ENCODE measurements around the gene WDR45B. TPM values are rescaled to one million over a fixed set of nuclear protein-coding genes. Genes with fewer than 3 reads are reported as not detected.
"Not testable (repeated sequence)": the region's sequence is repeated elsewhere in the genome, so short reads cannot be mapped to it uniquely, and the experiment has no call there.

Gene WDR45B
- total RNA-seq, 2 donors from 2014 or later = 65.6 to 67.1 TPM

- no peaks in the 10 kb centered on the region for H3K27me3 Mint-ChIP-seq
- no peak for DNase-seq
- peak overlapping the region; percentile 72 for H3K27ac Mint-ChIP-seq
- no peaks in the 10 kb centered on the region for H3K36me3 Mint-ChIP-seq (ENCODE audit: low read depth)
- H3K9me3 ChIP-seq (ENCODE audit: control insufficient read depth, low read length, poor library complexity, severe bottlenecking) = no peaks in the 10 kb centered on the region
- peak overlapping the region; percentile 80 for H3K4me3 Mint-ChIP-seq
- no peak for ATAC-seq
- peaks cover 29% of the 10 kb centered on the region for H3K4me1 Mint-ChIP-seq
Measured at GRCh38 chr17:82593590-82594087, 54.6 kb downstream of the WDR45B start.

- H3K4me1 Mint-ChIP-seq = peaks cover 29% of the 10 kb centered on the region
- H3K9me3 ChIP-seq (ENCODE audit: control insufficient read depth, low read length, poor library complexity, severe bottlenecking) = no peaks in the 10 kb centered on the region
- H3K4me3 Mint-ChIP-seq = peak overlapping the region; percentile 77
- DNase-seq (peak in 2 of 3 donors; percentile 41 to 51), ATAC-seq (peak; percentile 67)
- peak overlapping the region; percentile 96 for H3K27ac Mint-ChIP-seq
- H3K36me3 Mint-ChIP-seq (ENCODE audit: low read depth) = no peaks in the 10 kb centered on the region
- no peaks in the 10 kb centered on the region for H3K27me3 Mint-ChIP-seq
Measured at GRCh38 chr17:82592767-82593589, 55.3 kb downstream of the WDR45B start.

DNA sequence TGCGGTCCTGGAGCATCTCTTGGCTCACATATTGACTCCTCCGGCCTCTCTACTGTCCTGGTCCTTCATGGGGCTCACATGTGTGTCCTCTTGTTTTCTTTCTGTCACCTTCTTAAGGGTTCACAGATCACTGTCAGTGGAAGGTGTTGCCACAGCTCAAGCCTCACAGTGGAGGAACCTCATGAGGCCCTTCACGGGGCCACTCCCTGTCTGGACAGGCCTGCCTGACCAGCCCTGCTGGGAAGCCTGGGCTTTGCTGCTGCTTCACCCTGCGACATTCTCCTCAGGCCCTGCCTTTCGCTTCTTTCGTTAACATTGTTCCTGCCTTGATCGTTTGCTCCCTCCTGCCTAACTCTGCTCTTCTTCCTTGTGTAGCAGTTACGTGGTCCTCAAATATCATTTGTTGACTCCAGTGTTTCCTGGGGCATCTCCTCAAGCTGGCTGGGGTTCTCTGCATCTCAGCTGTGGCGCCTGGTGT, 55.9 kb downstream of the WDR45B start:
- H3K9me3 ChIP-seq (ENCODE audit: control insufficient read depth, low read length, poor library complexity, severe bottlenecking) = no peaks in the 10 kb centered on the region
- Mint-ChIP-seq H3K27me3 (no peaks in the 10 kb centered on the region), H3K36me3 (ENCODE audit: low read depth) (peaks cover 1% of the 10 kb centered on the region), H3K4me1 (peaks cover 31% of the 10 kb centered on the region), H3K4me3 (peak overlapping the region; percentile 77), H3K27ac (peak overlapping the region; percentile 96)
- ATAC-seq (peak; percentile 9), DNase-seq (no peak)

- Mint-ChIP-seq H3K4me3 (peak overlapping the region; percentile 33), H3K27ac (peak overlapping the region; percentile 34), H3K36me3 (ENCODE audit: low read depth) (peaks cover 7% of the 10 kb centered on the region), H3K4me1 (peaks cover 36% of the 10 kb centered on the region), H3K27me3 (no peaks in the 10 kb centered on the region)
- H3K9me3 ChIP-seq (ENCODE audit: control insufficient read depth, low read length, poor library complexity, severe bottlenecking) = no peaks in the 10 kb centered on the region
- DNase-seq = no peak
- no peak for ATAC-seq
Measured at GRCh38 chr17:82590881-82591539, 57.2 kb downstream of the WDR45B start.

DNA sequence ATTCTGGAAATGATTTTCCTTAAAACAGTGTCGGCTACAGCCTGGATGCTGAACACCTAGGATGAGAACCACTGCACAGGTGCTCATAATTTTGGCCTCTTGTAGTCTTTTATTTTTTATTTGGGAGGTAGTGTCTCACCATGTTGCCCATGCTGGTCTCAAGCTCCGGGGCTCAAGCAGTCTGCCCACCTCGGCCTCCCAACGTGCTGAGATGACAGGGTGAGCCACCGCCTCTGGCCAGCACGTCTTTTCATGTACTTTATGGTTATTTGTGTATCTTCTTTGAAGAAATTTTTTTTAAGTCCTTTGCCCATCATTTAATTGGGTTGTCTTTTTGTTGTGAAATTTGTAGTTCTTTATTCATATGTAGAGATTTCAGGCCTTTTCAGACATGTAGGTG, 58.0 kb downstream of the WDR45B start:
- H3K9me3 ChIP-seq (ENCODE audit: control insufficient read depth, low read length, poor library complexity, severe bottlenecking) = no peaks in the 10 kb centered on the region
- no peak overlapping the region for H3K4me3 Mint-ChIP-seq
- no peaks in the 10 kb centered on the region for H3K27me3 Mint-ChIP-seq
- peaks cover 38% of the 10 kb centered on the region for H3K4me1 Mint-ChIP-seq
- H3K36me3 Mint-ChIP-seq (ENCODE audit: low read depth) = peaks cover 7% of the 10 kb centered on the region
- H3K27ac Mint-ChIP-seq = peak overlapping the region; percentile 34
- ATAC-seq (no peak), DNase-seq (no peak)

GRCh38 chr17:82589851-82590180, 58.4 kb downstream of the WDR45B start:
- Mint-ChIP-seq H3K4me3 (no peak overlapping the region), H3K36me3 (ENCODE audit: low read depth) (peaks cover 7% of the 10 kb centered on the region), H3K27ac (no peak overlapping the region), H3K27me3 (no peaks in the 10 kb centered on the region), H3K4me1 (peaks cover 35% of the 10 kb centered on the region)
- no peaks in the 10 kb centered on the region for H3K9me3 ChIP-seq (ENCODE audit: control insufficient read depth, low read length, poor library complexity, severe bottlenecking)
- ATAC-seq = no peak
- no peak for DNase-seq

DNA sequence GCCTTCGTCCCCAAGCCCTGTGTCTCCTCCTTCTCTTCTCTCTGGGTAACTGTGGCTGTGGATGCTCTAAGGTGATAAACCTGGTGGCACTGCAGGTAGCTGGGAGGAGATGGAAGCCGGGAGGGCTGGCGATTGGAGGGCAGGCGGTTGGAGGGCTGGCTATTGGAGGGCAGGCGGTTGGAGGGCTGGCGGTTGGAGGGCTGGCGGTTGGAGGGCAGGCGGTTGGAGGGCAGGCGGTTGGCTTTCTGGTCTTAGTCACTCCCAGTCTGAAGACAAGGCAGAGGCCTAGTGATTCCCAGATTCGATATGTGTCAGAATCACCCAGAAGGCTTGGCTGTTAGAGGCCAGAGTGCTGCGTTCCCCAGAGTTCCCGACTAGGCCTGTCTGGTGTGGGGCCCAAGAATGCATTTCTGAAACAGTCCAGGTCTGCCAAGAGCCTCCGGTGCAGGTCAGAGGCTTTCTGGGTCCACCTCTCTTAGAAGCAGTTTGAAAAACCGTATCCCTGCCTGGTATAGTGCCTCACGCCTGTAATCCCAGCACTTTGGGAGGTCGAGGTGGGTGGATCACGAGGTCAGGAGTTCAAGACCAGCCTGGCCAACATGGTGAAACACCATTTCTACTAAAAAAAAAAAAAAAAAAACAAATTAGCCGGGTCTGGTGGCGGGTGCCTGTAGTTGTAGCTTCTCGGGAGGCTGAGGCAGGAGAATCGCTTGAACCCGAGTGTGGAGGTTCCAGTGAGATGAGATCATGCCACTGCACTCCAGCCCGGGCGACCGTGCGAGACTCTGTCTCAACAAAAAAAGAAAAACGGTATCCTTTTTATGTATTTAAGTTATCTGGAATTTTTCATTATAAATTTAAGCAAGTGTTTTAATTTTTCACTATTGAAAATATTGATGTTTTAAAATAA, 59.7 kb downstream of the WDR45B start:
- H3K9me3 ChIP-seq (ENCODE audit: control insufficient read depth, low read length, poor library complexity, severe bottlenecking) = no peaks in the 10 kb centered on the region
- ATAC-seq (no peak), DNase-seq (no peak)
- no peaks in the 10 kb centered on the region for H3K27me3 Mint-ChIP-seq
- no peak overlapping the region for H3K27ac Mint-ChIP-seq
- peaks cover 24% of the 10 kb centered on the region for H3K4me1 Mint-ChIP-seq
- peak overlapping the region; percentile 12 for H3K4me3 Mint-ChIP-seq
- H3K36me3 Mint-ChIP-seq (ENCODE audit: low read depth) = peaks cover 7% of the 10 kb centered on the region

GRCh38 chr17:82587234-82588086, 60.8 kb downstream of the WDR45B start:
- peaks cover 17% of the 10 kb centered on the region for H3K4me1 Mint-ChIP-seq
- peaks cover 7% of the 10 kb centered on the region for H3K36me3 Mint-ChIP-seq (ENCODE audit: low read depth)
- peak overlapping the region; percentile 12 for H3K4me3 Mint-ChIP-seq
- no peak overlapping the region for H3K27ac Mint-ChIP-seq
- H3K9me3 ChIP-seq (ENCODE audit: control insufficient read depth, low read length, poor library complexity, severe bottlenecking) = no peaks in the 10 kb centered on the region
- DNase-seq (no peak), ATAC-seq (no peak)
- no peaks in the 10 kb centered on the region for H3K27me3 Mint-ChIP-seq

DNA sequence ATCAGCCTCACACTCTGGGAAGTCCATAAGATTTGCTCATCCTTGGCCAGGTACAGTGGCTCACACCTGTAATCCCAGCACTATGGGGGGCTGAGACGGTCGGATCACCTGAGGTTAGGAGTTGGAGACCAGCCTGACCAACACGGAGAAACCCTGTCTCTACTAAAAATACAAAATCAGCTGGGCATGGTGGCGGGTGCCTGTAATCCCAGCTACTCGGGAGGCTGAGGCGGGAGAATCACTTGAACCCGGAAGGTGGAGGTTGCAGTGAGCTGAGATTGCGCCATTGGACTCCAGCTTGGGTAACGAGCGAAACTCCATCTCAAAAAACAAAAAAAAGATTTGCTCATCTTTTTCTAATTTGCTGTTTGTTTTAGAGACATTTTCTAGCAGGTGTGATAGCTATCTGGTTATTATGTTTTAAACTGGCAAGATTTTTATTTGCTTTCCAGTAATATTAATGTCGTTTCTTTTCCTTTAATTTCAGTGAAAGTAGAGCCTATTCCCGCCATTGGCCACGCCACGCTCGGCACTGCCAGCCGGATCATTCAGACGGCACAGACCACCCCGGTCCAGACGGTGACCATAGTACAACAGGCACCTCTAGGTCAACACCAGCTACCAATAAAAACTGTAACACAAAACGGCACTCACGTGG, 61.5 kb downstream of the WDR45B start:
- Mint-ChIP-seq H3K27me3 (no peaks in the 10 kb centered on the region), H3K36me3 (ENCODE audit: low read depth) (peaks cover 7% of the 10 kb centered on the region), H3K4me3 (no peak overlapping the region), H3K4me1 (peaks cover 11% of the 10 kb centered on the region), H3K27ac (no peak overlapping the region)
- DNase-seq (no peak), ATAC-seq (no peak)
- no peaks in the 10 kb centered on the region for H3K9me3 ChIP-seq (ENCODE audit: control insufficient read depth, low read length, poor library complexity, severe bottlenecking)

GRCh38 chr17:82585935-82586575, 62.2 kb downstream of the WDR45B start:
- not testable (repeated sequence) for DNase-seq; ATAC-seq; H3K36me3 Mint-ChIP-seq (ENCODE audit: low read depth); H3K4me3 Mint-ChIP-seq; H3K4me1 Mint-ChIP-seq; H3K27me3 Mint-ChIP-seq; H3K9me3 ChIP-seq (ENCODE audit: control insufficient read depth, low read length, poor library complexity, severe bottlenecking)
- H3K27ac Mint-ChIP-seq = peak overlapping the region; percentile 88

GRCh38 chr17:82583720-82584234, 64.5 kb downstream of the WDR45B start:
- peak overlapping the region; percentile 34 for H3K27ac Mint-ChIP-seq
- DNase-seq (no peak), ATAC-seq (peak; percentile 88)
- no peaks in the 10 kb centered on the region for H3K27me3 Mint-ChIP-seq
- H3K4me3 Mint-ChIP-seq = peak overlapping the region; percentile 59
- peaks cover 7% of the 10 kb centered on the region for H3K36me3 Mint-ChIP-seq (ENCODE audit: low read depth)
- no peaks in the 10 kb centered on the region for H3K9me3 ChIP-seq (ENCODE audit: control insufficient read depth, low read length, poor library complexity, severe bottlenecking)
- peaks cover 9% of the 10 kb centered on the region for H3K4me1 Mint-ChIP-seq

All from T-helper 17 cell (primary cell).